ENCODE measurements around the gene PRKAG2.

The PRKAG2 gene

DNA sequence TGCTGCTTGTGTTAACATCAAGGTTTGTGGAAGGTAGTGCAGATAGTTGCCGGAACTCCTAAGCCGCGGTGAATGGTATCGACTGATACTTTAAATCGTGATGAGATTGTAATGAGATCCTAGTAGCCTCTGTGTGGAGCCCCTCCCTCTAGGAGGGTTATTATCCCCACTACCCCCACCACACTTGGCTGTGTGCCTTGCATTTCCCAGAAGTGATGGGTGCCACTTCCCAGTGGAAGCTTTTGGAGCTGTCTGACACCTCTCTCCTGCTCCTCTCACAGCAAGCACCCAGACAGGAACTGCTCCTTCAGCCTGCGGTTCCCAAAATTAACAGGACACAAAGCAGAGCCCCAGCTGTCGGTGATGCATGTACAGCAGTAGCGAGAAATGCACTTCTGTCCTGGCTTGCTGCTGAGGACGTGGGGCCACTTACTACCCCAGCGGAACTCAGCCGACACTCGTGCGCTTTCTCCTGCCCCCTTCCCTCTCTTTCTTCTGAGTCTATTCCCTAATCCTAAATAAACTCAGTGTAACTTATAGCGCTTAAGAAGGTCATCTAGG, 52.5 kb downstream of the PRKAG2 start:
- TF ChIP-seq, protein P1, sequence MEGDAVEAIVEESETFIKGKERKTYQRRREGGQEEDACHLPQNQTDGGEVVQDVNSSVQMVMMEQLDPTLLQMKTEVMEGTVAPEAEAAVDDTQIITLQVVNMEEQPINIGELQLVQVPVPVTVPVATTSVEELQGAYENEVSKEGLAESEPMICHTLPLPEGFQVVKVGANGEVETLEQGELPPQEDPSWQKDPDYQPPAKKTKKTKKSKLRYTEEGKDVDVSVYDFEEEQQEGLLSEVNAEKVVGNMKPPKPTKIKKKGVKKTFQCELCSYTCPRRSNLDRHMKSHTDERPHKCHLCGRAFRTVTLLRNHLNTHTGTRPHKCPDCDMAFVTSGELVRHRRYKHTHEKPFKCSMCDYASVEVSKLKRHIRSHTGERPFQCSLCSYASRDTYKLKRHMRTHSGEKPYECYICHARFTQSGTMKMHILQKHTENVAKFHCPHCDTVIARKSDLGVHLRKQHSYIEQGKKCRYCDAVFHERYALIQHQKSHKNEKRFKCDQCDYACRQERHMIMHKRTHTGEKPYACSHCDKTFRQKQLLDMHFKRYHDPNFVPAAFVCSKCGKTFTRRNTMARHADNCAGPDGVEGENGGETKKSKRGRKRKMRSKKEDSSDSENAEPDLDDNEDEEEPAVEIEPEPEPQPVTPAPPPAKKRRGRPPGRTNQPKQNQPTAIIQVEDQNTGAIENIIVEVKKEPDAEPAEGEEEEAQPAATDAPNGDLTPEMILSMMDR (conservative IDR thresholded peaks at IDR 0.05; ENCODE audit: low read depth), result no peak
- ChIA-PET CTCF (no interaction called here), POLR2A (ENCODE audit: low non-redundant PET) (no interaction called here)
- H3K27ac ChIP-seq, result no peak overlapping the region
- DNase-seq (ENCODE audit: low spot score), result no peak

DNA sequence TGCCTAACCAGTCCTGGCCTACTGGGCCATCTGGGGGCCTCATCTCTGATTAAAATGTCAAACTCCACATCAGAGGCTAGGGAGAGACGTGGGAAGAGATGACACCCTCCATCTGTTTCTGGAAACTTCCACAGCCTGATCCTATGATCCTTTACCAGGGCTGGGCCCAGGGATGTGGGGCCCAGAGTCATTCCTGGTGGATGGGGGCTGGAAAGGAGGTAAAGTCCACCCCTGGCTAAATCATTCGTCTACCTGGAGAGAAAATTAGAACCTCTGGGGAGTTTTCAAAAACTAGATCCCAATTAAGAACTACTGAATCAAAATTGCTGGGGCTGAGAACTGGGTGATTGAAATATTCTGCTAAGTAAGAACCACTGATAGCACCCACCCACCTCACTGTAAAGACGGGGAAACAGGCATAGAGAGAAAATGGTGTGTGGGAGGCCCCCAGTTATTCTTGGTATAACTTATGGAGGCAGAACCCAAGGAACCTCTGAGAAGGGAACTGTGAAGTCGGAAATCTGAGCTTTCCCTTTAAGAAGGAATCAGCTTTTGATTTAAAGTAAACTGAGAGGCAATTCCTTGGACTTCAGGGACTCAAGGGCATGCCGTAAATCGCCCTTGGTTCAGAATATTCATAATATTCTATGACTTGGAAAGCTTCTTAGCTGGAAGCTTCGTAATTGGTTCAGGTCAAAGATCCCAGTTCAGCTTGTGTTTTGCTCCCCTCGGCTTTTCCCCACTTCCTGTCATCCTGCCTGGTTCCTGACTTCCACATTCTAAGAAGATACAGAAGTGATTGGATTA, 53.1 kb downstream of the PRKAG2 start:
- TF ChIP-seq, protein P1 (conservative IDR thresholded peaks at IDR 0.05; ENCODE audit: low read depth), result no peak
- ChIA-PET CTCF (no interaction called here), POLR2A (ENCODE audit: low non-redundant PET) (no interaction called here)
- no peak for DNase-seq (ENCODE audit: low spot score)
- no peak overlapping the region for H3K27ac ChIP-seq

DNA sequence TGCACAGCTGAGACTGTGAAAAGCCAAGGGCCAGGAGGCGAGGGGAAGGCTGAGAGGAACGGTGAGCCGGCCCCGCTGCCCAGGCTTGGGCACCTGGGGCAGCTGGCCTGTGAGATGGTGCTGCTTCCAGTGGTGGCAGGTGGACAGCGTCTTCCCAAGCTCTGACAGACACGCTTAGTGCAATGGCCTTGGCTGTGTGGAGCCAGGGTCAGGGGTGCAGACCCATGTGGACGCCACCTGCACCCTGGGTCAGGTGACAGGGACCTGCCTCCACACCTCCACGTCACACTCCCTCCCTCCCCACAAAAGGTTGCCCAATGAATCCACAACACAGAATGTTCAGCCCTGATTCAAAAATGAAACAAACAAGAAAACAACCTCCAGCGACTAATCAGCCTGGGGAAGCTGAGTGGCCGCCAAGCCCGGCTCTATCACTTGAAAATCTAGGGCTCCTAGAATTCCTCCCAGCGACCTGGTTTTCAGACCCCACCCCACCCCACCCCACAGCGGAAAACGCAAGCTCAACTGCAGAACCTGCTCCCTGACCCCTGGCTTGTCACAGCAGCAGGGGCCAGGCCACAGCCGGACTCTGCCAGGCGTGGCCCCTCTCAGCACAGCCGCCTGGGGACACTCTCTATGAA, 54.3 kb downstream of the PRKAG2 start:
- CTCF ChIA-PET, result no interaction called here
- POLR2A ChIA-PET (ENCODE audit: low non-redundant PET), result no interaction called here
- no peak for DNase-seq (ENCODE audit: low spot score)
- TF ChIP-seq, protein P1 (conservative IDR thresholded peaks at IDR 0.05; ENCODE audit: low read depth), result no peak
- H3K27ac ChIP-seq, result no peak overlapping the region

DNA sequence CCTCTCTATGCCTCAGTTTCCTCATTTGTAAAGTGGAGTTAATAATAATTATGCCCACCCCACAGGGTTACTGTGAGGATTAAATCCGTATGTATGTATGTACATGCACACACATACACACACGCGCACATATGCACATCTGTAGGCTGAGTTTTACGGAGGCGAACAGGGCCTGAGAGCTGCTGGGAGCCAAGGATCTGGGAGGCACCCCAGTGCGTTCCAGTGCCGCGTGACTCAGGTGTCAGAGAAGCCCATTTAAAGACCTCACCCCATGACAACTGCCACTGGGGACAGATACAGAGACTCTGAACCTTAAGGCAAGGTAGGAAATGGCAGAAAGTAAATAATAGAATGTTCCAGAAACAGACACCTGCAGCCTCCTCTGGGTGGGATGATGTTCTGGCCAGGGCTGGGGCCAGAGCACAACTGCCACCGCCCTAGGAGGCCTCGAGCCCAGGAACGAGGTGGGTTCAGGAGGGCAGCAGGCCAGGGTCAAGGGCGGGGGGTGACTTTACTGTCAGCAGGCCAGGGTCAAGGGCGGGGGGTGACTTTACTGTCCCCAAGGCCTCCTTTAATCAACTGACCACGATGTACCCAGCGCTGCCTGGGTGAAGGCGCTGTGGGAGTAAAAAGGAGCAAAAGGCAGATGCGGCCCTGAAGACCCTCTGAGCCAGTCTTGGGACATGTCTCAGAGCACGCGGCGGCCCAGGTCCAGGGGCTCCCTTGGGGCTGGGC, 54.9 kb downstream of the PRKAG2 start:
- ChIA-PET CTCF (no interaction called here), POLR2A (ENCODE audit: low non-redundant PET) (no interaction called here)
- DNase-seq (ENCODE audit: low spot score), result no peak
- TF ChIP-seq, protein P1 (conservative IDR thresholded peaks at IDR 0.05; ENCODE audit: low read depth), result no peak
- H3K27ac ChIP-seq, result no peak overlapping the region

DNA sequence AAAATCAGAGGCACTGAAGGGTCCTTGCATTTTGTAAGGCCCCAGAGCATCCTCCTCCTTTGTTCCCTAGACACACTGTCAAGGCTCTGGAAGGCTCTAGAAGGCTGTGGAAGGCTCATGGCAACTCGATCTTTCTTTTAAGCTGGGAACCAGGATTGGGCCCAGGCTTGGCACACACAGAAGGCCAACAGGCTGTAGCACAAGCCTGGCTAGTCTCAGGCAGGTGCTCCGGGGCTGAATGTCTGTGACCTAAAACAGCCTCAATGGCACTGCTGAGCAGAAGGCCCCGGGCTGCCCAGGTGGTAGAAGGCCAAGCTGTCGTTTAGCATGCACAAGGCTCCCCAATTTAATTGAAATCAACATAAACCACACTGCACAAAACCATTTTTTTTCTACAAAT, 55.7 kb downstream of the PRKAG2 start:
- TF ChIP-seq, protein P1 (conservative IDR thresholded peaks at IDR 0.05; ENCODE audit: low read depth), result no peak
- no peak for DNase-seq (ENCODE audit: low spot score)
- H3K27ac ChIP-seq, result no peak overlapping the region
- POLR2A ChIA-PET (ENCODE audit: low non-redundant PET), result no interaction called here
- CTCF ChIA-PET, result no interaction called here

DNA sequence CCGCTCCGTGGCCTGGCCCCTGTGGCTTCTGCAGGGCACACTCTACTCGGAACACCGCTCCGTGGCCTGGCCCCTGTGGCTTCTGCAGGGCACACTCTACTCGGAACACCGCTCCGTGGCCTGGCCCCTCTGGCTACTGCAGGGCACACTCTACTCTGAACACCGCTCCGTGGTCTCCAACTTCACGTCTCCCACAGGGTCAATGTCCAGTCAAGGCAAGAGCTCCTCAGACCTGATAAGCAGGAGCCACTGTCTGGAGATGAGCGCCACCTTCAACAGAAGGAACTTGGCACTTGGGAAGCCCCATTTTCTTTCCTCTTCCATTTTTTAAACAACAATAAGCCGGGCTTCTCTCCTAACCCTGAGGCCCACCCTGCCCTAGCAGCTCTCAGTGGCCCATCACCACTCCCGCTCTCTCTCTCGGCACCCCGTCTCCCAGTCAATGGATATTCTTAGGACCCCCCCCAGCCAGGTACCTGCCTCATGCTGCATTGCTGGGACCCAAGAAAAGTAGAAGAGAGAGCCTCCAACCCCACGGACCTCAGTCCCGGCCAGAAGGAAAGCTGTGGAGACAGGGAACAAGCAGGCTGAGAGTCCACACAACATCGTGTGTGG, 56.3 kb downstream of the PRKAG2 start:
- no peak overlapping the region for H3K27ac ChIP-seq
- CTCF ChIA-PET, result no interaction called here
- POLR2A ChIA-PET (ENCODE audit: low non-redundant PET), result no interaction called here
- DNase-seq (ENCODE audit: low spot score), result no peak
- TF ChIP-seq, protein P1 (conservative IDR thresholded peaks at IDR 0.05; ENCODE audit: low read depth), result no peak

All from RWPE1 (cell line).